ENCODE results near the gene SPON1.

DNA sequence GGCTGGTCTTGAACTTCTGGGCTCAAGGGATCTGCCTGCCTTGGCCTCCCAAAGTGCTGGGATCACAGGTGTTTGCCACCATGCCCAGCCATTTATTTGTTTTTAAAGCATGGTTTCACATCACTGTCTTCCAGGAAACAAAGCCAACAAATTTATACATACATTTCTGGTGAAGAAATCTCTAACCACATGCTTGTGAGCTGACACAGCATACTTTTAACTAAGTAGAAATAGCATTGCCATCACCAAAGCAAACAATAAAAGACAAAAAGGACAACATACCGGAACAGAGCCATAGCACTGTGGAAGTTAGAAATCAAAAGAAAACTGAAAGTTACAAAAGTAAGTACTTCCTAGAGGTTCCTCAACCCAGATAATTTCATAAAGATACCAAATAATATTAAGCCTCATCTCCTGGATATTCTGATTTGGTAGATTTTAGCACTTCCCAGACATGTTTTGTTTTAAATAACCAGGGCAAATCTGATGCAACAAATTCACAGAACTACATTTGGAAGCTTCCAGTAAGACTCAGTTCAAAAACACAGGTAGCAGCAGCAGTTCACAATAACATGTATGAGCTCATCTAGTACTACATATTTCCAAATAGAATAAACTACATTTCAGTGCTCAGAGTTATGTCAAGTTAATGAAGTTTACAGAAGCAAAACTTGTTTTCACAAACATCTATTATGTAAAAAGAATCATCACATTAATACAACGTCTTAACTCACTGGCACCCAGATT lies 325.8 kb downstream of the SPON1 start:
- TF ChIP-seq, protein P1, sequence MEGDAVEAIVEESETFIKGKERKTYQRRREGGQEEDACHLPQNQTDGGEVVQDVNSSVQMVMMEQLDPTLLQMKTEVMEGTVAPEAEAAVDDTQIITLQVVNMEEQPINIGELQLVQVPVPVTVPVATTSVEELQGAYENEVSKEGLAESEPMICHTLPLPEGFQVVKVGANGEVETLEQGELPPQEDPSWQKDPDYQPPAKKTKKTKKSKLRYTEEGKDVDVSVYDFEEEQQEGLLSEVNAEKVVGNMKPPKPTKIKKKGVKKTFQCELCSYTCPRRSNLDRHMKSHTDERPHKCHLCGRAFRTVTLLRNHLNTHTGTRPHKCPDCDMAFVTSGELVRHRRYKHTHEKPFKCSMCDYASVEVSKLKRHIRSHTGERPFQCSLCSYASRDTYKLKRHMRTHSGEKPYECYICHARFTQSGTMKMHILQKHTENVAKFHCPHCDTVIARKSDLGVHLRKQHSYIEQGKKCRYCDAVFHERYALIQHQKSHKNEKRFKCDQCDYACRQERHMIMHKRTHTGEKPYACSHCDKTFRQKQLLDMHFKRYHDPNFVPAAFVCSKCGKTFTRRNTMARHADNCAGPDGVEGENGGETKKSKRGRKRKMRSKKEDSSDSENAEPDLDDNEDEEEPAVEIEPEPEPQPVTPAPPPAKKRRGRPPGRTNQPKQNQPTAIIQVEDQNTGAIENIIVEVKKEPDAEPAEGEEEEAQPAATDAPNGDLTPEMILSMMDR (IDR thresholded peaks at IDR 0.05), result no peak
- TF ChIP-seq POLR2A (IDR thresholded peaks at IDR 0.05), result no peak
